Bronchial epithelial cell (primary cell): ENCODE measurements around the gene SIRT7. TPM values are rescaled to one million over a fixed set of nuclear protein-coding genes. Genes with fewer than 3 reads are reported as not detected.

ENCODE experiments used
- DNase-seq: peaks from one replicate; pipeline ENCODE4 v3.0.0-alpha.2; 2010; ENCODE audit warnings: low read depth
- FAIRE-seq: peaks from 2 replicates; lab custom pipeline; 2011; peaks lifted over from hg19 to GRCh38; lab: Jason Lieb, UNC
- H3K27me3 ChIP-seq: 2 replicates; pipeline ENCODE4 v1.5.1; 2011; ENCODE audit warnings: low read length; ENCODE audit not compliant: control insufficient read depth, insufficient read depth
- H3K36me3 ChIP-seq: 2 replicates; pipeline ENCODE4 v1.5.1; 2011; ENCODE audit warnings: low read length; ENCODE audit not compliant: control insufficient read depth, insufficient read depth
- H3K4me3 ChIP-seq: 2 replicates; pipeline ENCODE4 v1.5.1; 2011; ENCODE audit warnings: mild to moderate bottlenecking, low read depth, low read length, control low read depth
- total RNA-seq: library from RNA; depleted of rRNA; stranded (reverse); fragments of >200 nt; gene quantifications from 2 replicates; pipeline ENCODE4 v1.2.1, GENCODE V29; 2014
- TF ChIP-seq, protein P1 (sequence below): IDR thresholded peaks from 2 replicates; pipeline ENCODE4 v1.5.1; 2011; ENCODE audit warnings: mild to moderate bottlenecking, moderate library complexity, low read length, control low read depth, inconsistent platforms; ENCODE audit not compliant: insufficient read depth, severe bottlenecking

SIRT7 gene
- total RNA-seq, 1 donor from 2014 or later = 48.4 TPM

DNA sequence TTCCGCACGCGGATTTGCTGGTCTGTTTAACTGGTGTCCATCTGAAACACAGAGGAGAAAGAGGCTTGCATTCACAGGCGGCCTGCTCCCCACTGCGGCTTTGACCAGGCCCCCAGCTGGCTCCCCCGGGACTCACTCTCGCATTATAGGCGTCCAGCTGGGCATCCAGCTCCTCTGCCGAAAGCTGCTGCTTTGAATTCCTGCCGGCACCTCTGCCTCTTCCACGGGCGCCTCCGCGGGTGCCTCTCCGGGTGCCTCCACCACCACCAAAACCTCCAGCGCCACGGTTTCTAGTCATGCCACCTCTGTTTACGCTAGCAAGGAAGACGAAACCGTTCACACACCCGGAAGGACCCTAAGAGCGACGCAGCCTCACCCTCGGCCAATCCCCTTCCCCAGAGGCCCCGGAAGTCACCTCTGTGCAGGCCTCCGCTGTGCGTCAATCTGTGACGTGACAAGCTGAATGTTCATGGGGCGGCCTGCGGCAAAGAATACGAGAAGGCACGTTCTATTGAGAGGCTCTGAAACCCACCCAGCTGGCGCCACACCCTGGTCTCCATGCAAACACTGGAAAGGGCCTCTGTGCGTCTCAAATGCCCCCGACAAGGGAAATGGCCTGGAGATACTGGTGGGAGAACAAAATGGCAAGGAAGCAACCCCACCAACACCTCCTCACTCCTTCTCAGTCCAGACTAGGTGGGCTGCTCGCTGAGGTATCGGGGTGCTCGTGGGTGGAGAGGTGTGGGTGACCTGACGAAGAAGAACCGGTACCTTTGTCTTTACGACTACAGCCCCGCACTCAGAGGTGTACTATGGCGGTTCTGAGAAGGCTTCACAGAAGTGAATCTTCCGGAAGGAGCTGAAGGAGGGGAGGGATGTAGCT lies 29.6 kb downstream of the SIRT7 start:
- no peak overlapping the region for H3K4me3 ChIP-seq
- H3K27me3 ChIP-seq = no peaks in the 10 kb centered on the region
- FAIRE-seq (no peak), DNase-seq (no peak)
- TF ChIP-seq, protein P1, sequence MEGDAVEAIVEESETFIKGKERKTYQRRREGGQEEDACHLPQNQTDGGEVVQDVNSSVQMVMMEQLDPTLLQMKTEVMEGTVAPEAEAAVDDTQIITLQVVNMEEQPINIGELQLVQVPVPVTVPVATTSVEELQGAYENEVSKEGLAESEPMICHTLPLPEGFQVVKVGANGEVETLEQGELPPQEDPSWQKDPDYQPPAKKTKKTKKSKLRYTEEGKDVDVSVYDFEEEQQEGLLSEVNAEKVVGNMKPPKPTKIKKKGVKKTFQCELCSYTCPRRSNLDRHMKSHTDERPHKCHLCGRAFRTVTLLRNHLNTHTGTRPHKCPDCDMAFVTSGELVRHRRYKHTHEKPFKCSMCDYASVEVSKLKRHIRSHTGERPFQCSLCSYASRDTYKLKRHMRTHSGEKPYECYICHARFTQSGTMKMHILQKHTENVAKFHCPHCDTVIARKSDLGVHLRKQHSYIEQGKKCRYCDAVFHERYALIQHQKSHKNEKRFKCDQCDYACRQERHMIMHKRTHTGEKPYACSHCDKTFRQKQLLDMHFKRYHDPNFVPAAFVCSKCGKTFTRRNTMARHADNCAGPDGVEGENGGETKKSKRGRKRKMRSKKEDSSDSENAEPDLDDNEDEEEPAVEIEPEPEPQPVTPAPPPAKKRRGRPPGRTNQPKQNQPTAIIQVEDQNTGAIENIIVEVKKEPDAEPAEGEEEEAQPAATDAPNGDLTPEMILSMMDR = no peak
- H3K36me3 ChIP-seq = peaks cover 33% of the 10 kb centered on the region

DNA sequence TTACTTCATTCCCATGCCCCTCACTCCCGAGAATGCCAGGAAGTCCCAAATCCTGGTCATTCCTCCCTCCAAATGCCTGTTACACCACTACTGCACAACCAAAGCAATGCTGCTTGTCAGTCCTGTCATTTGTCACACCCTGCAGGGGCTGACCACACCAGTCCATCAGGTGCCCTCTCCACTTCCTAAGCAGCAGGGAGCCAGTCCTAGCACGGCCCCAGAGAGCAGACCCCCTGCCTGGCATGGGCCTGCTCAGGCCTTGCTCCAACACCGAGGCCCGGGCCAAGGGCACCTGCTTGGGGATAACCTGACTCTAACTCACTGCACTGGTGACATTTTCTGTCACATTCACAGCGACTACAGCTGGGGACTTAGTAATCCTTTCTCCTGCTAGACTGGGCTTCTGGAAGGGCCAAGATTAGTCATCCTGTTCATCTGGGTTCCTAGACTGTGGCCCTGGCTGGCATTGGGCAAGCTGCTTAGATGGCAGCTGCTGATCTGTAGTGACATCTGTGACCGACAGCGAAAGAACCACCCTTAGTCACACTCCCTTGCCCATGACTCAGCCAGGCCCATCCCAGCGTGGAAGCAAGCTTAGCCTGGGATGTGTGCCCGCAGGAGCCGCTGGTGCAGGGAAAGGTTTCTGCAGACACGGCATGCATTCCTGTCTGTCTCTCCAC lies 32.0 kb downstream of the SIRT7 start:
- DNase-seq (peak; percentile 40), FAIRE-seq (no peak)
- Histone ChIP-seq H3K4me3 (no peak overlapping the region), H3K36me3 (peaks cover 33% of the 10 kb centered on the region), H3K27me3 (no peaks in the 10 kb centered on the region)
- TF ChIP-seq, protein P1 = no peak

DNA sequence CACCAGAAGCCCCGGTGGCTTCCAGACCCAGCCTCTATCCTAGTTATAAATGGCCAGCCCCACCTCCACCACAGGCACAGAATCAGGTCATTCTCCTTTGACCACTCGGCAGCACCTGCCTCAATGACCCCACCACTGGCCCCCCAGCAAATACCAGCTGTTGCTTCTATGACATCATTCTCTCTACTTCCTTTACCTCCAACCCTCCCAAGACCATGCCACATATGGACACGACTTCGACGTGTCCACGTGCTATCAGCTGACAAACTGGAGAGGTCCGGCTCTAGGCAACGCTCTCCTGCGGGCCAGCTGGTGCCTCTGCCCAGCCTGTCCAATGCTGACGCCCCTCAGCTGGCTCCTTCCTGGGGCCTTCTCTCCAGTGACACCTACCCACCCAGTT lies 32.5 kb downstream of the SIRT7 start:
- TF ChIP-seq, protein P1 = no peak
- FAIRE-seq (no peak), DNase-seq (no peak)
- Histone ChIP-seq H3K4me3 (no peak overlapping the region), H3K36me3 (peaks cover 33% of the 10 kb centered on the region), H3K27me3 (no peaks in the 10 kb centered on the region)

DNA sequence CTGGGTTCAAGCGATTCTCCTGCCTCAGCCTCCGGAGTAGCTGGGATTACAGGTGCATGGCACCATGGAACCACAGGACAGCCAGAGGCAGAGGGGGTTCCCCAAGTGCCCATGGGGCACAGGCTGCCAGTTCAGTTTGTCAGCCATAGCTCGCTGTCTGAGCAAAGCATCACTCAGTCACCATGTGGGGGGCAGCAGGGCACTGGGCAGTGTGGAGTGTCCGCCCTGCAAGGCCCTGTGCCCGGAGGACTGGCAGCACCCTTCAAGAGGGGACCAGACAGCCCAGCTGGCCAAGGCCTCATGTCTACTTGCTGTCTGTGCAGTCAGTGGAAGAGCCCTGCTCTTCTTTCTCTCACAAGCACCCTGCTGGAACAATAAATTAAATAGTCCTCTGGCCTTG lies 33.0 kb downstream of the SIRT7 start:
- H3K27me3 ChIP-seq = no peaks in the 10 kb centered on the region
- H3K4me3 ChIP-seq = no peak overlapping the region
- FAIRE-seq (no peak), DNase-seq (no peak)
- TF ChIP-seq, protein P1 = no peak
- H3K36me3 ChIP-seq = peaks cover 30% of the 10 kb centered on the region

DNA sequence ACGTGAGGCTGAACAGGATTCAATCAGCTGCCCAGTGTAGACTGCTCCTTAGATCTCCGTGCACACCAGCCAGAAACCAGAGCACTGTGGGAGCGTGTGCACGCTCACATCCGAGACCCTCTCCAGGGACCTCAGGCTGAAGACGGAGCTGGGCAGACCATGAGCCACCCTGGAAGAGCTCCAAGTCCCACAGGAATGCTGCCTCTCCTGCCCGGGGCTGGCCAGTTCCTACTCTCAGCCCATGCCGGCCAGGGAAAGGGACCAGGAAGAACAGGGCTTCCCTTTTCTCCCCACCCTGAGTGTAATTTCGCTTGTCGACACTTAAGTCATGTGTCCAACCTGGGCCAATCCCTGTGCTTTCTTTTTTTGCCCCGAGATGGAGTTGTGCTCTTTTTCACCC lies 33.5 kb downstream of the SIRT7 start:
- TF ChIP-seq, protein P1 = no peak
- FAIRE-seq = no peak
- no peak for DNase-seq
- H3K36me3 ChIP-seq = peaks cover 28% of the 10 kb centered on the region
- no peak overlapping the region for H3K4me3 ChIP-seq
- no peaks in the 10 kb centered on the region for H3K27me3 ChIP-seq
